Measurements from ENCODE around the gene ADGRB3.
"Not testable (repeated sequence)": the region's sequence is repeated elsewhere in the genome, so short reads cannot be mapped to it uniquely, and the experiment has no call there.

Gene ADGRB3

GRCh38 chr6:68958327-68958726 is 323.2 kb downstream of the ADGRB3 start:
- no peak for DNase-seq (ENCODE audit: low spot score)

GRCh38 chr6:68967549-68968300 is 332.6 kb downstream of the ADGRB3 start:
- DNase-seq (ENCODE audit: low spot score) = peak; percentile 70

- no peak for DNase-seq (ENCODE audit: low spot score)
Observed at GRCh38 chr6:68968301-68968649, 333.2 kb downstream of the ADGRB3 start.

- DNase-seq (ENCODE audit: low spot score) = no peak
Observed at GRCh38 chr6:68973066-68973465, 338.0 kb downstream of the ADGRB3 start.

- no peak for DNase-seq (ENCODE audit: low spot score)
Observed at GRCh38 chr6:68975064-68975463, 340.0 kb downstream of the ADGRB3 start.

GRCh38 chr6:68975816-68976215 is 340.7 kb downstream of the ADGRB3 start:
- no peak for DNase-seq (ENCODE audit: low spot score)

GRCh38 chr6:68976260-68976659 is 341.2 kb downstream of the ADGRB3 start:
- DNase-seq (ENCODE audit: low spot score) = no peak

GRCh38 chr6:68978411-68978810 is 343.3 kb downstream of the ADGRB3 start:
- DNase-seq (ENCODE audit: low spot score) = no peak

- DNase-seq (ENCODE audit: low spot score) = not testable (repeated sequence)
Observed at GRCh38 chr6:68981668-68982067, 346.6 kb downstream of the ADGRB3 start.

GRCh38 chr6:68988698-68989097 is 353.6 kb downstream of the ADGRB3 start:
- DNase-seq (ENCODE audit: low spot score) = no peak

GRCh38 chr6:68990317-68990716 is 355.2 kb downstream of the ADGRB3 start:
- DNase-seq (ENCODE audit: low spot score) = no peak

- no peak for DNase-seq (ENCODE audit: low spot score)
Observed at GRCh38 chr6:68993911-68994310, 358.8 kb downstream of the ADGRB3 start.

GRCh38 chr6:68994521-68994920 is 359.4 kb downstream of the ADGRB3 start:
- no peak for DNase-seq (ENCODE audit: low spot score)

GRCh38 chr6:69005199-69005598 is 370.1 kb downstream of the ADGRB3 start:
- no peak for DNase-seq (ENCODE audit: low spot score)

GRCh38 chr6:69007781-69008180 is 372.7 kb downstream of the ADGRB3 start:
- DNase-seq (ENCODE audit: low spot score) = no peak

GRCh38 chr6:69012211-69012610 is 377.1 kb downstream of the ADGRB3 start:
- DNase-seq (ENCODE audit: low spot score) = no peak

GRCh38 chr6:69012876-69013275 is 377.8 kb downstream of the ADGRB3 start:
- DNase-seq (ENCODE audit: low spot score) = no peak

GRCh38 chr6:69018906-69019305 is 383.8 kb downstream of the ADGRB3 start:
- DNase-seq (ENCODE audit: low spot score) = no peak

GRCh38 chr6:69019832-69020231 is 384.8 kb downstream of the ADGRB3 start:
- no peak for DNase-seq (ENCODE audit: low spot score)

GRCh38 chr6:69022993-69023392 is 387.9 kb downstream of the ADGRB3 start:
- no peak for DNase-seq (ENCODE audit: low spot score)

GRCh38 chr6:69026243-69026642 is 391.2 kb downstream of the ADGRB3 start:
- DNase-seq (ENCODE audit: low spot score) = no peak

GRCh38 chr6:69026715-69027114 is 391.6 kb downstream of the ADGRB3 start:
- no peak for DNase-seq (ENCODE audit: low spot score)

- no peak for DNase-seq (ENCODE audit: low spot score)
Observed at GRCh38 chr6:69027861-69028260, 392.8 kb downstream of the ADGRB3 start.

- no peak for DNase-seq (ENCODE audit: low spot score)
Observed at GRCh38 chr6:69038841-69039240, 403.8 kb downstream of the ADGRB3 start.

All from hematopoietic multipotent progenitor cell treated with erythropoietin and hydrocortisone succinate and interleukin-3 and kit ligand, for 15 days (in vitro differentiated cells).